Stimulated activated CD4-positive, alpha-beta T cell treated with anti-CD3 and anti-CD28 coated beads, Interleukin-2, amount 100 ng/mL, for 48 hours (primary cell): ENCODE results near the gene LTB.

ENCODE experiments used
- DNase-seq, 2 donors: peaks; one replicate each; pipeline ENCODE4 v3.0.0-alpha.2; 2020

LTB gene

GRCh38 chr6:31546958-31547726 lies 35.1 kb downstream of the LTB start, which contains the start of gene NFKBIL1:
NFKBIL1 (plus strand) TSS chr6:31547608; CDS start chr6:31547695, 87 bp downstream.
- peak; percentile 81 to 82 for DNase-seq

GRCh38 chr6:31546339-31546957 lies 35.8 kb downstream of the LTB start, which contains the start of gene ATP6V1G2:
ATP6V1G2 (minus strand) TSS chr6:31546608; CDS start chr6:31546559, 49 bp downstream.
- DNase-seq: peak; percentile 85 to 90

- no peak for DNase-seq
Measured at GRCh38 chr6:31545291-31545690, 36.9 kb downstream of the LTB start.

GRCh38 chr6:31544676-31545075 lies 37.5 kb downstream of the LTB start:
- no peak for DNase-seq

- DNase-seq: no peak
Measured at GRCh38 chr6:31543639-31544038, 38.6 kb downstream of the LTB start.

GRCh38 chr6:31541658-31542521 lies 40.3 kb downstream of the LTB start, which contains the start of gene DDX39B:
DDX39B (minus strand) TSS chr6:31542003; CDS start chr6:31540532, 1,471 bp downstream.
- peak; percentile 86 to 87 for DNase-seq

- DNase-seq: peak; percentile 56
Measured at GRCh38 chr6:31541059-31541657, 41.1 kb downstream of the LTB start.

- no peak for DNase-seq
Measured at GRCh38 chr6:31540640-31541039, 41.6 kb downstream of the LTB start.

- no peak for DNase-seq
Measured at GRCh38 chr6:31538805-31539400, 43.3 kb downstream of the LTB start.

- no peak for DNase-seq
Measured at GRCh38 chr6:31535538-31536324, 46.5 kb downstream of the LTB start.

GRCh38 chr6:31534521-31535040 lies 47.6 kb downstream of the LTB start:
- no peak for DNase-seq

- no peak for DNase-seq
Measured at GRCh38 chr6:31534011-31534410, 48.2 kb downstream of the LTB start.

GRCh38 chr6:31533455-31533841 lies 48.8 kb downstream of the LTB start:
- DNase-seq: no peak

GRCh38 chr6:31532644-31533454 lies 49.4 kb downstream of the LTB start:
- DNase-seq: no peak

GRCh38 chr6:31531771-31532643 lies 50.2 kb downstream of the LTB start:
- no peak for DNase-seq

GRCh38 chr6:31531162-31531561 lies 51.1 kb downstream of the LTB start:
- no peak for DNase-seq

- no peak for DNase-seq
Measured at GRCh38 chr6:31530659-31531058, 51.6 kb downstream of the LTB start.
